GM21619 (cell line): ENCODE data around the gene ITPKB.

Experiments used
- ATAC-seq: cut with Tn5 transposase; IDR thresholded peaks from one replicate; pipeline ENCODE4 v1.9.1; 2021; ENCODE audit not compliant: unreplicated experiment

The ITPKB gene

GRCh38 chr1:226586116-226586515 is 153.0 kb downstream of the ITPKB start:
- ATAC-seq = no peak

- no peak for ATAC-seq
Measured at GRCh38 chr1:226584164-226584563, 154.9 kb downstream of the ITPKB start.

DNA sequence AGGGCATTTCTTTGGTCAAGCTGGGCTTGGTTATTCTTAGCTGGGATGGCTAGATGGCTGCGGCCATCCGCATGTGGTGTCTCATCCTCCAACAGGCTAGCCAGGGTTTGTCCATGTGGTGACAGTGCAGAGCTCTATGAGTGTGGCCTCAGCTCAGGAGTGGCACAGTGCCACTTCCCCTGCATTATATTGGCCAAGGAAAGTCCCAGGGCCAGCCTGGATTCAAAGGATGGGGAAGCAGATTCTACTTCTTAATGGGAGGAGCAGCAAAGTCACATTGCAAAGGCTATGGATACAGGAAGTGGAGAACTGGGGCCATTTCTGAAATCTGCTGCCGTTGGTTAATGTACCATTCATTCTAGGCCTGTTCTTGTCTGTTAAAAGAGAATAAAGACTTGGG is 156.1 kb downstream of the ITPKB start:
- ATAC-seq = no peak
